HepG2 (cell line): ENCODE results near the gene COL18A1. TPM values are rescaled to one million over a fixed set of nuclear protein-coding genes. Genes with fewer than 3 reads are reported as not detected.

Experiments used
- AKAP8 ChIP-seq: sonication (generic); formaldehyde crosslinking; IDR thresholded peaks from 2 replicates; pipeline ENCODE4 v1.5.1; 2020; ENCODE audit warnings: mild to moderate bottlenecking, missing genetic modification reagents
- CEBPG ChIP-seq: IDR thresholded peaks from 2 replicates; pipeline ENCODE4 v1.6.1; 2016
- EEA1 ChIP-seq: sonication (generic); formaldehyde crosslinking; IDR thresholded peaks from 2 replicates; pipeline ENCODE4 v1.5.1; 2020; ENCODE audit warnings: mild to moderate bottlenecking, missing genetic modification reagents, borderline replicate concordance
- HNRNPL ChIP-seq: fragments of 200-400 bp; formaldehyde crosslinking; IDR thresholded peaks from 2 replicates; pipeline ENCODE4 v1.6.1; 2017; ENCODE audit warnings: mild to moderate bottlenecking, low read depth, low read length
- MYNN ChIP-seq: sonication (generic); formaldehyde crosslinking; IDR thresholded peaks from 2 replicates; pipeline ENCODE4 v1.4.0; 2020; ENCODE audit warnings: mild to moderate bottlenecking, low read depth, missing genetic modification reagents
- TBX3 ChIP-seq: fragments of 450-650 bp; IDR thresholded peaks from 2 replicates; pipeline ENCODE4 v1.6.1; 2017; ENCODE audit warnings: antibody characterized with exemption, mild to moderate bottlenecking, inconsistent platforms, borderline replicate concordance
- TCF7 ChIP-seq: sonication (generic); IDR thresholded peaks from 2 replicates; pipeline ENCODE4 v1.6.1; 2016; ENCODE audit warnings: antibody characterized with exemption, low read depth
- TRIM24 ChIP-seq: sonication (generic); formaldehyde crosslinking; IDR thresholded peaks from 2 replicates; pipeline ENCODE4 v1.8.0; 2022; ENCODE audit warnings: mild to moderate bottlenecking, missing genetic modification reagents
- WIZ ChIP-seq: sonication (generic); formaldehyde crosslinking; IDR thresholded peaks from 2 replicates; pipeline ENCODE4 v1.5.1; 2020; ENCODE audit warnings: mild to moderate bottlenecking, missing genetic modification reagents
- ZIK1 ChIP-seq: sonication (generic); formaldehyde crosslinking; IDR thresholded peaks from 2 replicates; pipeline ENCODE4 v1.5.0; 2020; ENCODE audit warnings: mild to moderate bottlenecking, low read depth, missing genetic modification reagents, borderline replicate concordance
- ZNF292 ChIP-seq: sonication (generic); formaldehyde crosslinking; IDR thresholded peaks from 2 replicates; pipeline ENCODE4 v1.8.1; 2022; ENCODE audit warnings: mild to moderate bottlenecking, low read depth, missing genetic modification reagents, borderline replicate concordance
- ZNF367 ChIP-seq: sonication (generic); formaldehyde crosslinking; IDR thresholded peaks from 2 replicates; pipeline ENCODE4 v1.4.0; 2020; ENCODE audit warnings: missing genetic modification reagents, borderline replicate concordance
- ZNF430 ChIP-seq: sonication (generic); formaldehyde crosslinking; IDR thresholded peaks from 2 replicates; pipeline ENCODE4 v1.9.0; 2021; ENCODE audit warnings: mild to moderate bottlenecking, missing genetic modification reagents
- ZNF44 ChIP-seq: sonication (generic); formaldehyde crosslinking; IDR thresholded peaks from 2 replicates; pipeline ENCODE4 v1.5.1; 2020; ENCODE audit warnings: mild to moderate bottlenecking, missing genetic modification reagents
- ZNF629 ChIP-seq: sonication (generic); formaldehyde crosslinking; conservative IDR thresholded peaks from 2 replicates; pipeline ENCODE4 v1.5.0; 2020; ENCODE audit warnings: missing genetic modification reagents
- polyA plus RNA-seq, 8 experiments: library from polyadenylated mRNA; depleted of rRNA in 3 of 8; stranded (reverse) in 7 of 8; unstranded in 1 of 8; fragments of >200 nt; fragmentation: Illumina TruSeq in 4 of 8; extraction: Trizol in 4 of 8; gene quantifications; 2 replicates each; pipeline versions ENCODE4 v1.2.1 to v1.2.3, GENCODE V29; 2011 to 2016; ENCODE audit warnings: low read depth in 4 of 8, missing spikeins in 1 of 8, mixed read lengths in 1 of 8; ENCODE audit not compliant: insufficient read depth in 1 of 8
- total RNA-seq, 5 experiments: library from RNA; depleted of rRNA; stranded (reverse); fragments of >200 nt; fragmentation: Illumina TruSeq; extraction: Trizol; gene quantifications; 2 replicates each; pipeline ENCODE4 v1.2.3, GENCODE V29; 2016; ENCODE audit warnings: low read depth in 1 of 5
- TF ChIP-seq, protein P1 (sequence below): sonication (generic); formaldehyde crosslinking; IDR thresholded peaks from 2 replicates; pipeline ENCODE4 v1.4.0; 2020; ENCODE audit warnings: mild to moderate bottlenecking, missing genetic modification reagents
- TF ChIP-seq, protein P2 (sequence below): sonication (generic); formaldehyde crosslinking; IDR thresholded peaks from 2 replicates; pipeline ENCODE4 v1.4.0; 2020; ENCODE audit warnings: missing genetic modification reagents
- TF ChIP-seq, protein P3 (sequence below): sonication (generic); formaldehyde crosslinking; IDR thresholded peaks from 2 replicates; pipeline ENCODE4 v1.4.0; 2020; ENCODE audit warnings: missing genetic modification reagents
- TF ChIP-seq, protein P4 (sequence below): sonication (generic); formaldehyde crosslinking; IDR thresholded peaks from 2 replicates; pipeline ENCODE4 v1.4.0; 2020; ENCODE audit warnings: missing genetic modification reagents, borderline replicate concordance
- TF ChIP-seq, protein P5 (sequence below): sonication (generic); formaldehyde crosslinking; IDR thresholded peaks from 2 replicates; pipeline ENCODE4 v1.5.0; 2020; ENCODE audit warnings: missing genetic modification reagents
- TF ChIP-seq, protein P6 (sequence below): sonication (generic); formaldehyde crosslinking; IDR thresholded peaks from 2 replicates; pipeline ENCODE4 v1.4.0; 2020; ENCODE audit warnings: missing genetic modification reagents, borderline replicate concordance

The COL18A1 gene
- total and polyA plus RNA-seq, 2 of the 13 experiments (the other 11 are each of a cell fraction or from before 2014, with no cell fraction given): 79.0 to 102 TPM

DNA sequence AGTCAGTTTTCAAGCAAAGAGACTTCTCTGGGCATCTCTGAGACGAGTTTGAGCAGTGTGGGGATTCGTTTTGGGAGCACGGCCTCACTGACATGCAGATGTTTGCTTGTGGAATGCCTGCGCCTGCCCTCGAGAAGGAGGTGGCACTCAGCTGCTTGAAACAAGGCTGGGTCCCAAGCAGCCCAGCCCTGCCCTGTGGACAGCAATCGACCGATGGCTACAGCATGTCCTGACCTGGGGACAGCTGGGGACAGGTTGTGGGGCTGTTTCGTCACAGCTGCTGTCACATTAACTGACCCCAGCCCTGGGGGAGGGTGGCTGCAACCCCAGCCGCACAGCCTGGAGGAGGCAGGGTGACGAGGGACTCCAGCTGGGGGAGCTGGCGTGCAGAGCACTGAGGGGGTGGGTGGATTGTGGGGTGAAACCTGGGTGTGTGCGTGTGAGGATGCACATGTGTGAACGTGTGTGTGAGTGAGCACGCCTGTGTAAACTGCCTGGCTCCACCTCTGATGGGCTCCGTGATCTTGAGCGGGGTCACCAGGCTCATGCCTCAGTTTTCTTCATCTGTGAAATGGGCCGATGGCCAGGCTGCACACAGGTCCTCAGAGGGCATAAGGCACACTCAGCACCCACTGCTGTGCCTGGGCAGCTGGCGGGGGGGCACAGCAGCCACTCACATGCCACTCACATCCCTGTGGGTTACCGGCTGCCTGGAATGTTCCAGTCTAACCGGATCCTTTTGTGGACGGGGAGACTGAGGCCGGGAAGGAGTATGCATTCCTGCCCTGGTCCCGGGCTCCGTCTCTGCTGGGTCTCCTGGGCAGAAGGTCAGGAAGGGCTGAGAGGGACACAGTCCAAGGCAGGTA, 49.3 kb downstream of the COL18A1 start (continued):
- TF ChIP-seq, protein P1, sequence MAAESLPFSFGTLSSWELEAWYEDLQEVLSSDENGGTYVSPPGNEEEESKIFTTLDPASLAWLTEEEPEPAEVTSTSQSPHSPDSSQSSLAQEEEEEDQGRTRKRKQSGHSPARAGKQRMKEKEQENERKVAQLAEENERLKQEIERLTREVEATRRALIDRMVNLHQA (CRISPR knock-in tag): no peak
- TF ChIP-seq, protein P2, sequence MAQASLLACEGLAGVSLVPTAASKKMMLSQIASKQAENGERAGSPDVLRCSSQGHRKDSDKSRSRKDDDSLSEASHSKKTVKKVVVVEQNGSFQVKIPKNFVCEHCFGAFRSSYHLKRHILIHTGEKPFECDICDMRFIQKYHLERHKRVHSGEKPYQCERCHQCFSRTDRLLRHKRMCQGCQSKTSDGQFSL (CRISPR knock-in tag): 0 out of 2 replicates have a peak, but pooled peaks have one; percentile 50
- TF ChIP-seq ZNF629 (CRISPR knock-in tag) (peak; percentile 95), CEBPG (0 out of 2 replicates have a peak, but pooled peaks have one; percentile 7), TBX3 (no peak), ZNF292 (CRISPR knock-in tag) (peak; percentile 31; the same call in 1 of the 2 replicates), EEA1 (CRISPR knock-in tag) (no peak), HNRNPL (0 out of 2 replicates have a peak, but pooled peaks have one; percentile 27), ZNF430 (no peak), ZIK1 (no peak), MYNN (CRISPR knock-in tag) (no peak), AKAP8 (CRISPR knock-in tag) (no peak), ZNF367 (no peak), TCF7 (no peak), TRIM24 (no peak), WIZ (no peak), ZNF44 (CRISPR knock-in tag) (no peak)
- TF ChIP-seq, protein P3, sequence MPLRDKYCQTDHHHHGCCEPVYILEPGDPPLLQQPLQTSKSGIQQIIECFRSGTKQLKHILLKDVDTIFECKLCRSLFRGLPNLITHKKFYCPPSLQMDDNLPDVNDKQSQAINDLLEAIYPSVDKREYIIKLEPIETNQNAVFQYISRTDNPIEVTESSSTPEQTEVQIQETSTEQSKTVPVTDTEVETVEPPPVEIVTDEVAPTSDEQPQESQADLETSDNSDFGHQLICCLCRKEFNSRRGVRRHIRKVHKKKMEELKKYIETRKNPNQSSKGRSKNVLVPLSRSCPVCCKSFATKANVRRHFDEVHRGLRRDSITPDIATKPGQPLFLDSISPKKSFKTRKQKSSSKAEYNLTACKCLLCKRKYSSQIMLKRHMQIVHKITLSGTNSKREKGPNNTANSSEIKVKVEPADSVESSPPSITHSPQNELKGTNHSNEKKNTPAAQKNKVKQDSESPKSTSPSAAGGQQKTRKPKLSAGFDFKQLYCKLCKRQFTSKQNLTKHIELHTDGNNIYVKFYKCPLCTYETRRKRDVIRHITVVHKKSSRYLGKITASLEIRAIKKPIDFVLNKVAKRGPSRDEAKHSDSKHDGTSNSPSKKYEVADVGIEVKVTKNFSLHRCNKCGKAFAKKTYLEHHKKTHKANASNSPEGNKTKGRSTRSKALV (CRISPR knock-in tag): no peak
- TF ChIP-seq, protein P4, sequence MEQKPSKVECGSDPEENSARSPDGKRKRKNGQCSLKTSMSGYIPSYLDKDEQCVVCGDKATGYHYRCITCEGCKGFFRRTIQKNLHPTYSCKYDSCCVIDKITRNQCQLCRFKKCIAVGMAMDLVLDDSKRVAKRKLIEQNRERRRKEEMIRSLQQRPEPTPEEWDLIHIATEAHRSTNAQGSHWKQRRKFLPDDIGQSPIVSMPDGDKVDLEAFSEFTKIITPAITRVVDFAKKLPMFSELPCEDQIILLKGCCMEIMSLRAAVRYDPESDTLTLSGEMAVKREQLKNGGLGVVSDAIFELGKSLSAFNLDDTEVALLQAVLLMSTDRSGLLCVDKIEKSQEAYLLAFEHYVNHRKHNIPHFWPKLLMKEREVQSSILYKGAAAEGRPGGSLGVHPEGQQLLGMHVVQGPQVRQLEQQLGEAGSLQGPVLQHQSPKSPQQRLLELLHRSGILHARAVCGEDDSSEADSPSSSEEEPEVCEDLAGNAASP: peak; percentile 38; the same call in 1 of the 2 replicates
- TF ChIP-seq, protein P5, sequence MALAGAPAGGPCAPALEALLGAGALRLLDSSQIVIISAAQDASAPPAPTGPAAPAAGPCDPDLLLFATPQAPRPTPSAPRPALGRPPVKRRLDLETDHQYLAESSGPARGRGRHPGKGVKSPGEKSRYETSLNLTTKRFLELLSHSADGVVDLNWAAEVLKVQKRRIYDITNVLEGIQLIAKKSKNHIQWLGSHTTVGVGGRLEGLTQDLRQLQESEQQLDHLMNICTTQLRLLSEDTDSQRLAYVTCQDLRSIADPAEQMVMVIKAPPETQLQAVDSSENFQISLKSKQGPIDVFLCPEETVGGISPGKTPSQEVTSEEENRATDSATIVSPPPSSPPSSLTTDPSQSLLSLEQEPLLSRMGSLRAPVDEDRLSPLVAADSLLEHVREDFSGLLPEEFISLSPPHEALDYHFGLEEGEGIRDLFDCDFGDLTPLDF: no peak
- TF ChIP-seq, protein P6, sequence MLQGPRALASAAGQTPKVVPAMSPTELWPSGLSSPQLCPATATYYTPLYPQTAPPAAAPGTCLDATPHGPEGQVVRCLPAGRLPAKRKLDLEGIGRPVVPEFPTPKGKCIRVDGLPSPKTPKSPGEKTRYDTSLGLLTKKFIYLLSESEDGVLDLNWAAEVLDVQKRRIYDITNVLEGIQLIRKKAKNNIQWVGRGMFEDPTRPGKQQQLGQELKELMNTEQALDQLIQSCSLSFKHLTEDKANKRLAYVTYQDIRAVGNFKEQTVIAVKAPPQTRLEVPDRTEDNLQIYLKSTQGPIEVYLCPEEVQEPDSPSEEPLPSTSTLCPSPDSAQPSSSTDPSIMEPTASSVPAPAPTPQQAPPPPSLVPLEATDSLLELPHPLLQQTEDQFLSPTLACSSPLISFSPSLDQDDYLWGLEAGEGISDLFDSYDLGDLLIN (CRISPR knock-in tag): no peak
